Gastroesophageal sphincter (tissue), 4 donors: ENCODE measurements around the gene RNF157. TPM values are rescaled to one million over a fixed set of nuclear protein-coding genes. Genes with fewer than 3 reads are reported as not detected.

ENCODE experiments used
- ATAC-seq: fragments of 150-250 bp; one replicate; pipeline ENCODE4 v1.9.1; 2016; ENCODE audit warnings: mild to moderate bottlenecking, moderate library complexity
- H3K27ac ChIP-seq, 4 donors: fragments of 200-600 bp; sonication (generic) in 3 of 4; 1 replicate in 3 of 4; 2 replicates in 1 of 4; pipeline ENCODE4 v1.5.1; 2016 to 2019
- H3K27me3 ChIP-seq: fragments of 200-600 bp; sonication (generic); one replicate; pipeline ENCODE4 v1.5.1; 2019
- H3K36me3 ChIP-seq, 2 donors: fragments of 200-600 bp; sonication (generic); one replicate each; pipeline ENCODE4 v1.5.1; 2019; ENCODE audit warnings: control low read depth in 1 of 2
- H3K4me1 ChIP-seq, 3 donors: fragments of 200-600 bp; sonication (generic); 1 replicate in 2 of 3; 2 replicates in 1 of 3; pipeline ENCODE4 v1.5.1; 2016 to 2019; ENCODE audit warnings: control low read depth in 2 of 3
- H3K4me3 ChIP-seq, 2 donors: fragments of 200-600 bp; sonication (generic); one replicate each; pipeline ENCODE4 v1.5.1; 2019; ENCODE audit warnings: mild to moderate bottlenecking in 1 of 2, moderate library complexity in 1 of 2
- H3K9me3 ChIP-seq, 3 donors: fragments of 200-600 bp; sonication (generic); one replicate each; pipeline ENCODE4 v1.5.1; 2017 to 2019; ENCODE audit warnings: control low read depth in 2 of 3
- CTCF ChIP-seq, 4 experiments: fragments of 200-600 bp in 2 of 4; fragments of 450-650 bp in 2 of 4; sonication (generic) in 1 of 4; IDR thresholded peaks; one replicate each; pipeline ENCODE4 v1.5.1; 2017 to 2019; ENCODE audit warnings: antibody characterized with exemption in 4 of 4, mild to moderate bottlenecking in 2 of 4, moderate library complexity in 2 of 4
- EP300 ChIP-seq: sonication (generic); formaldehyde crosslinking; IDR thresholded peaks from one replicate; pipeline ENCODE4 v1.6.1; 2017; ENCODE audit warnings: antibody characterized with exemption, mild to moderate bottlenecking
- POLR2A ChIP-seq, 2 donors: fragments of 450-650 bp; IDR thresholded peaks; one replicate each; pipeline ENCODE4 v1.6.1; 2017; ENCODE audit warnings: antibody characterized with exemption in 2 of 2, mild to moderate bottlenecking in 2 of 2, moderate library complexity in 1 of 2
- POLR2AphosphoS5 ChIP-seq: sonication (generic); formaldehyde crosslinking; IDR thresholded peaks from one replicate; pipeline ENCODE4 v1.6.1; 2017; ENCODE audit warnings: antibody characterized with exemption
- WGBS, 2 donors: methylation state at CpG; one replicate each; pipeline ENCODE4 v1.1.5; 2018; ENCODE audit warnings: low coverage in 1 of 2; 5-methylcytosine and 5-hydroxymethylcytosine counted together
- total RNA-seq, 4 donors: library from RNA; depleted of rRNA; stranded (reverse); fragments of >200 nt; gene quantifications; one replicate each; pipeline ENCODE4 v1.1.0, GENCODE V29; 2016

Gene RNF157
- total RNA-seq, 4 donors from 2014 or later: 2.5 to 8.1 (median 3.3) TPM

- Histone ChIP-seq H3K27ac (no peak overlapping the region), H3K27me3 (peaks cover 68% of the 10 kb centered on the region), H3K36me3 (no peaks in the 10 kb centered on the region), H3K9me3 (no peaks in the 10 kb centered on the region), H3K4me1 (no peaks in the 10 kb centered on the region), H3K4me3 (no peak overlapping the region)
- WGBS, 2 donors: 80% methylated on average over 1 of the region's 21 CpGs; no CpG with 5 or more reads in 1 of the 2 donors
- peak; percentile 10 for ATAC-seq
- TF ChIP-seq POLR2AphosphoS5: no peak
Measured at GRCh38 chr17:76131692-76132573, 108.4 kb downstream of the RNF157 start.

DNA sequence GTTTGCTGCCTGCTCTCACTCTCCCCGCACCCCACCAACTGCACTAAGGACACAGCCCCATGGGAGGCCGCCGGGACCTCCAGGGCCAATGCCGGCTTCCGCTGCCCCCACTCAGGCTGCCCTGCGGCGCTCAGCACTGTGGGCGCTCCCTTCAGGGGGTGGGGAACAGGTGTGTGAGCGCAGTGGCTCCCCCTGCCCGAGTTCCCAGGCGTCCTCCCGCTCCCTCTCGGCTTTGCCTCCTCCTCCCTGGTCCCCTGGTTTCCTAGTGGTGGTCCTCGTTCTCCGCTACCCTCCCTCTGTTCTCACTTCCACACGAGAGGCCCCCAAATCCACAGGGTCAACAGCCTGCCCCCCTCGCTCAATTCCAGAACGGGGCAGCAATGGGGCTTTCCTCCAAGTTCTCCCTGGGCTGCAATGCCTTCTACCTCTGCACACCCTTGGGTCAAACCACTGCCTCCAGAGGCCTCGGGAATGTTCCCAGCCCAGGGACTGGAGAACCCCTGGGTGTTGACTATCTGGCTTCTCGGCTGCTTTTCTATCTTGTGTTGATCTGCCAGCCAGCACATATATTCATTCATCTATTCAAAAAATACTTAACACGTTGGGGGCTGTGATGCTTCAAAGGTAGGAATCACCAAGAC is 109.1 kb downstream of the RNF157 start:
- Histone ChIP-seq H3K4me3 (no peak overlapping the region), H3K36me3 (no peaks in the 10 kb centered on the region), H3K27me3 (peaks cover 60% of the 10 kb centered on the region), H3K9me3 (no peaks in the 10 kb centered on the region), H3K27ac (no peak overlapping the region), H3K4me1 (no peaks in the 10 kb centered on the region)
- no peak for ATAC-seq
- no peak for TF ChIP-seq POLR2A (IDR thresholded peaks at IDR 0.05)
- TF ChIP-seq EP300: no peak
- TF ChIP-seq CTCF (IDR thresholded peaks at IDR 0.05): no peak
- TF ChIP-seq POLR2AphosphoS5: no peak
- WGBS, 2 donors: 42% methylated on average over 16 of the region's 21 CpGs; no CpG with 5 or more reads in 1 of the 2 donors

DNA sequence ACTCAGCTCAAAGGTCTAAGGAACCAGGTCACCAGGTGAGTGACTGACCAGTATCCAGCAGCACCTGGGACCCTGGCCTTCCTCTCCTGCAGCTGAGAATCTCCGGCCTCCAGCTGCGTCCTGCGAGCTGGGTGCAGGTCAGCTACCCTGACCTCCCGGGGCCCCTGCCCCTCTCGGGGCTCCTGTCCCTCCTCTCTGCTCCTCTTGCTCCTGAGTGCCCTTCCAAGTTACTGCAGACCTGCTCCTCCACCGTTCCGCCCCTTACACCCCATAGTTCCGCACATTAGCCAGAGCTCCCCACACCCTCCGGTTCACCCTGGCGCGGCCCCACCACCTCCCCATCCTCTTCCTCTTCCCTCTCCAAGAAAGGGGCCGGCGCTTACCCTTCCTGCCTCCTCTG is 109.8 kb downstream of the RNF157 start:
- H3K27me3 ChIP-seq: peaks cover 53% of the 10 kb centered on the region
- TF ChIP-seq POLR2AphosphoS5 (no peak), POLR2A (IDR thresholded peaks at IDR 0.05) (no peak), EP300 (no peak), CTCF (IDR thresholded peaks at IDR 0.05) (no peak)
- no peaks in the 10 kb centered on the region for H3K36me3 ChIP-seq
- no peak overlapping the region for H3K4me3 ChIP-seq
- 10 to 38% methylated on average over 4 to 13 of the region's 13 CpGs for WGBS, 2 donors
- H3K9me3 ChIP-seq: no peaks in the 10 kb centered on the region
- no peak overlapping the region for H3K27ac ChIP-seq
- H3K4me1 ChIP-seq: no peaks in the 10 kb centered on the region
- no peak for ATAC-seq

GRCh38 chr17:76125922-76126321 is 114.4 kb downstream of the RNF157 start:
- Histone ChIP-seq H3K36me3 (no peaks in the 10 kb centered on the region), H3K9me3 (no peaks in the 10 kb centered on the region), H3K4me1 (peaks cover 0 to 12% (median 5%) of the 10 kb centered on the region in 3 donors), H3K27ac (no peak overlapping the region), H3K27me3 (peaks cover 13% of the 10 kb centered on the region), H3K4me3 (no peak overlapping the region)
- no peak for ATAC-seq
- TF ChIP-seq POLR2A (IDR thresholded peaks at IDR 0.05) (no peak), CTCF (IDR thresholded peaks at IDR 0.05) (no peak), EP300 (no peak), POLR2AphosphoS5 (no peak)
- 85% methylated on average over 1 of the region's 1 CpG; no CpG with 5 or more reads in 1 of the 2 donors for WGBS, 2 donors

GRCh38 chr17:76125391-76125675 is 115.0 kb downstream of the RNF157 start:
- no peak overlapping the region for H3K4me3 ChIP-seq
- no peak for TF ChIP-seq POLR2AphosphoS5
- no peak for TF ChIP-seq CTCF (IDR thresholded peaks at IDR 0.05)
- no peak for TF ChIP-seq POLR2A (IDR thresholded peaks at IDR 0.05)
- TF ChIP-seq EP300: no peak
- H3K36me3 ChIP-seq: no peaks in the 10 kb centered on the region
- peaks cover 0 to 12% (median 5%) of the 10 kb centered on the region in 3 donors for H3K4me1 ChIP-seq
- H3K9me3 ChIP-seq: no peaks in the 10 kb centered on the region
- H3K27ac ChIP-seq: no peak overlapping the region
- H3K27me3 ChIP-seq: peaks cover 10% of the 10 kb centered on the region
- 88% methylated on average over 4 of the region's 5 CpGs; no CpG with 5 or more reads in 1 of the 2 donors for WGBS, 2 donors
- ATAC-seq: no peak
